Heart left ventricle (tissue), 13 donors: ENCODE measurements around the gene TMEM119.

Source experiments
- CTCF ChIP-seq, 12 donors: fragments of 200-600 bp; sonication (generic) in 4 of 12; IDR thresholded peaks; one replicate each; pipeline versions ENCODE4 v1.5.0 to v1.8.0; 2018 to 2022; ENCODE audit warnings: antibody characterized with exemption in 12 of 12, mild to moderate bottlenecking in 5 of 12
- POLR2A ChIP-seq, 2 donors: fragments of 450-650 bp; IDR thresholded peaks; one replicate each; pipeline ENCODE4 v1.6.1; 2017; ENCODE audit warnings: antibody characterized with exemption in 2 of 2, mild to moderate bottlenecking in 2 of 2, moderate library complexity in 2 of 2
- donor health status: ischemic (EF 13 %, LVEDD 7.1; RV severe dilation, severe dysfunction).
- donor health status: DM: no; HTN: yes; CAD: no.
- donor health status: DM: no; HTN: no; CAD: no.
- donor health status: ischemic (EF 25% LVEDD 6.9; RV normal size, moderate dysfunction).
- donor health status: ischemic (EF 25% LVEDD 5.7; RV mildly dilated, moderate dysfunction).
- donor health status: ischemic (EF 35%, LVEDD 5.7; RV mildly dilated, moderate dysfunction).
- donor health status: nonischemic (EF 11% LVEDD 7.7; RV severe dilation, severe dysfunction).
- donor health status: DM: yes; HTN: yes; CAD: no.
- donor health status: PGD.
- donor health status: ischemic (EF 29% LVEDD 5.4; RV normal size, mild dysfunction).
- donor health status: nonischemic (EF 23%, LVEDD 6.1; RV moderate dilation, normal function).

DNA sequence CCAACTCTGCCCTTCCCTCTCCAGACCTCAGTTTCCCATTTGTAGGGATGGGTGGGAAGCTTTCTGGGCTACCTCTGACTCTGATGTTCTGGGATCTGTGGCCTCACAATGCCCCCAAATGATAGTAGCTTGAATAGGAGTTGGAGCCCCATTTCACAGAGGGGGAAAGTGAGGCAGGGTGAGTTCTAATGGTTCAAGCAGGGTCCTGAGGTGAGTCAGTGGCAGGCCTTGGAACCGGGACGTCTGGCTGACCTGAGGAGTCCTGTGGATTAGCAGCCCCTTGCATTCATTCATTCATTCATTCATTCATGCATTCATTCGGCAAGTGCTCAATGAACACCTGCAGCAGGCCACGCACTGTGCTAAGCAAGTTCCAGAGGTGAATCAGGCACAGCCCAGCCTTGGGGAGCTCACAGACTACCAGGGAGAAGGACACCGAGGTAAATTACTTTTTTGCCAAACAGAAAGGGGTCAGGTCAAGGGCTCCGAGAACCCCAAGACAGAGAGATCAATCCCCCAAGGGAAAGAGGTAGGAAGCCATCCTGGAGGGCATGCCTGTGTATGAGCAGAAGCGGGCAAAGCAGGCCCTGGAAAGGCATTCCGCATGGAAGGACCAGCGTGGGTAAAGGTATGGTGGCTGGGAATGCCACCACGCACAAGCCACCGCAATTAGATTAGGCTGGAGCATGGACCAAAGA is 818 bp upstream of the TMEM119 start:
- TF ChIP-seq CTCF (IDR thresholded peaks at IDR 0.05), result no peak
- TF ChIP-seq POLR2A (IDR thresholded peaks at IDR 0.05), result no peak
